ENCODE data around the gene LRFN2.

The LRFN2 gene

GRCh38 chr6:40476673-40477072 is 110.5 kb downstream of the LRFN2 start:
- no peak for DNase-seq (ENCODE audit: low spot score)

DNA sequence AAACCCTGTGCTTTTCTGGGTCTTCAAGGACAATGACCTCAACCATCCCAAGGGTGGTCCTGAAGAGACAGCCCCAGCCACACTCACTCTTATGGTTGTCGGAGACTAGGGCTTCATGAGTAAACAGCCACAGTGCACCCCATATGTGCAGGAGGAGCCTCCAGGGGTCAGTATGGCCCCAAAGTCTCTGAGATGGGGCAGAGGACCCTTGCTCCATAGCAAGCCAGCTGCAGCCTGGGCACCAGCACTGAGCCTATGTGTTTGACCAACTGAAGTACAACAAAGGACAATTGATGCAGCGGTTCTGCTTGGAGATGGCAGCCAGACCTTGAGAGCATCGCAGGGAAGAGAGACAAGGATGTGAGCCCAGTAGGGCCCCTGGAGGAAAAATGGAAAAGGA is 112.2 kb downstream of the LRFN2 start:
- DNase-seq (ENCODE audit: low spot score), result no peak

- no peak for DNase-seq (ENCODE audit: low spot score)
These were observed 114.1 kb downstream of the LRFN2 start for GRCh38 chr6:40473026-40473425.

DNA sequence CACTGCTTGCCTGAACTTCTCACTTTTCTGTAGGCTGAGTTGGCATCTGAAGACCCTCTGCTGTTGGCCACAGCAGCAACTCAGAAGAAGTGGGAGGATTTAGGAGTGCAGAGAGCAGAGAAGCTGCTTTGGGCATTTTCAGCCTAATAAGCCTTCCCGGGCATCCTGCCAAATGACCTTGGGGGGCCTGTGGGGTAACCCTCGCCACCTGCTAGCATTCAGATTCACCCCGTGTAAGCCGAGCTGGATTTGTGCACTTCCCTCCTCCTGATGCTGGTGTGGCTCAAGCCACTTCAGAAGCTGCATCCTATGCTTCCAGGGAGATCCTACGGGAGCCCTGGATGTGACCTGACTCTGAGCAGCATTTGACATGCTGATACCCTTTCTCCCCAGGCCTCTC is 114.8 kb downstream of the LRFN2 start:
- DNase-seq (ENCODE audit: low spot score), result no peak

- no peak for DNase-seq (ENCODE audit: low spot score)
These were observed 115.9 kb downstream of the LRFN2 start for GRCh38 chr6:40471243-40471642.

GRCh38 chr6:40469323-40469722 is 117.8 kb downstream of the LRFN2 start:
- no peak for DNase-seq (ENCODE audit: low spot score)

- no peak for DNase-seq (ENCODE audit: low spot score)
These were observed 120.1 kb downstream of the LRFN2 start for GRCh38 chr6:40466986-40467539.

- no peak for DNase-seq (ENCODE audit: low spot score)
These were observed 125.5 kb downstream of the LRFN2 start for GRCh38 chr6:40461643-40462042.

DNA sequence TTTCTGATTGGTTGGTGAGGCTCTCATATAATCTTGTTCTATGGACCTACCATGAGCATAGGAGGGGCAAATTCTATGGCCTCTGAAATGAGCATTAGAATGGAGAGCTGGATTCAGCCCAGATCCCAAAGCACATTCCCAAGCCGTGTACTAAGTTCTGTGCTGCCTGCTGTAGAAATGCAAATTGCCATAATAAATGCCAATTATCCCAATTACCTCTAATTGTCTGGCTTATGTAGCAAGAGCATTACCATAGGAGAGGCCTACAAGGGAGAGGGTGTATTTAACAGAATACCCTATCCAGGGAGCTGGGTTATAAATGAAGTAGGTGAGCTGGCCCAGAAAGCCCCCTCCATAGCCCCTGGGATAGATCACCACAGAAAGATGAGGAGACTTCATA is 126.8 kb downstream of the LRFN2 start:
- no peak for DNase-seq (ENCODE audit: low spot score)

DNA sequence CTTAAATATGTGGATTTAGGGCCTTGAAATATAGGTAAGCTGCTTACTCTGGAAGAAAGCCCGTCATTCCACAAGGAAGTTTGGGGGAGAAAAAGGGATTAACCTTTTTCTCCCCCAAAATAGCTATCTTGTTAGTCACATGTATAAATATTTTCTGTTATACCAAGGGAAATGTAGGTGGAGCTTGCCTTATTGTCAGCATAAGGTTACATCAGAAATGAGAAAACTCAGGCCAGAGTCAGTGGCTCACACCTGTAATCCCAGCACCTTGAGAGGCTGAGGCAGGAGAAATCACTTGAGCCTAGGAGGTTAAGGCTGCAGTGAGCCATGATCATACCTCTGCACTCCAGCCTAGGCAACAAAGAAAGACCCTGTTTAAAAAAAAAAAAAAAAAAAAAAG is 129.9 kb downstream of the LRFN2 start:
- DNase-seq (ENCODE audit: low spot score), result no peak

DNA sequence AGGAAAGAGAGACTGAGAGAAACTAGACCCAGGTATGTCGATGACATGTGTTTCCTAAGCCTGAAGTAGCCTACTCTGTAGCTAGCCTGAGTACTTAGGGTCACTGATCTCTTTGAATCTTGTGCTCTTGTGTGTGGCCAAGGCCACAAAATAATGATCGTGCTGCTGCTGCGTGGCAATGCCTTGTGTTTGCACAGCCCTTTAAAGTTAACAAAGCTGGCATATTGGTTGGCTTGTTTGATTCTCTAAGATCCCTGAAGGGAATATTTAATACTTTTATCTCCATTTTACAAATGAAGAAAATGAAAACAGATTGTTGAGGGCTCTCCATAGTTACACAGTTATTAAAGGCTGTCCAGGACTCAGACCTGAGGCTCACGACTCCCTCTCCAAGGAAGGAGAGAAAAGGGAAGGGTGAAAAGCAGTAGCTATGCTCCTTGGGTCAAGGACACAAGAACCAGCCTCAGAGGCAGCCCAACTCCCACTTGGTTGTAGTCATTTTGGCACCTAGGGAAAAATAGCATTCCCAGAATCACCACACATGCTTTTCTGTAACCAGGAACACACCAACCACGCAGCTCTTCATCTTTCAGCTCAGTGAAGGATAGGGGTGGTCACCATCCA is 130.7 kb downstream of the LRFN2 start:
- DNase-seq (ENCODE audit: low spot score), result no peak

DNA sequence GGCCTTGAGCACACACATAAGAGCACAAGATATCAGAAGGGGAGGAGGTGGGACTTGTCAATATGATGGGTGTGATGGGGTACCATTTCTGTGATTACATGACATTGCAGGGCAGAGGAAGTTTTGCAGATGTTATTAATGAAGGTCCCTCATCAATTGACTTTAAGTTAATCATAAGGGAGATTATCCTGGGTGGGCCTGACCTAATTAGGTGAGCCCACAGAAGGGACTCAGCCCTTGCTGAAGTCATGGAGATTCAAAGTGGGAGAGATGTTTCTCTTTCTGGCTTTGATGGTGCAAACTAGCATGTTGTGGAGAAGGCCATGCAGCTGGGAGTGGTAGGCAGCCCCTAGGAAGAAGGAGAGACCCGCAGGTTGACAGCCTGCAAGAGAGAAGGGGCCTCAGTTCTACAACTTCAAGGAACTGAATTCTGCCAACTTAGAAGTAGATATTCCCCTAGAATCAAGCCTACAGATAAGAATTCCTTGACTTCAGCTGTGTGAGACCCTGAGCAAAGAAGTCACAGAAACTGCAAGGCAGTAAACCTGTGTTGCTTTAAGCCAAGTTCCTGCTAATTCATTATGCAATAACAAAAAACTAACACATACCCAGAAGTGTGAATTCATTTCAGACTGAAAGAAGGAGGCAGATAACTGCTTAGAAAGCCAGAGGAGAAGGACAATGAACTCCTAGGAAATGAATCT is 131.3 kb downstream of the LRFN2 start:
- no peak for DNase-seq (ENCODE audit: low spot score)

DNA sequence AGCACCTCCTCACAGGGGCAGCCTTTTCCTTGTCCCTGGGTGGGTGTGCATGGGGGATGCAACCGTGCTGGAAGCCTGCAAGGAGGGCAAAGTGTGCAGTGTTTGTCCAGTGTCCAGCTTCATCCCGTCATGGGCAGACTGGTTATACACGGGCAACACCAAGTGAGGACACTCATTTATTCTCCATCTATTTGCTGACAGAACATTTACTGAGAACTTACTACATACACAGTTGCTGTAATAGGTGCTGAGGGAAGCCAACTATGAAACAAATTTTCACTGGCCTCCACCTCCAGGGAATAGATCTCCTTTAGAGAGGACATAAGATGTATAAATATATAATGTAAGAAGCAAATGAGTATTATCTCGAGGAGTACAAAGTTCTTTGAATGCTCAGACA is 136.7 kb downstream of the LRFN2 start:
- no peak for DNase-seq (ENCODE audit: low spot score)

- no peak for DNase-seq (ENCODE audit: low spot score)
These were observed 142.4 kb downstream of the LRFN2 start for GRCh38 chr6:40444811-40445210.

DNA sequence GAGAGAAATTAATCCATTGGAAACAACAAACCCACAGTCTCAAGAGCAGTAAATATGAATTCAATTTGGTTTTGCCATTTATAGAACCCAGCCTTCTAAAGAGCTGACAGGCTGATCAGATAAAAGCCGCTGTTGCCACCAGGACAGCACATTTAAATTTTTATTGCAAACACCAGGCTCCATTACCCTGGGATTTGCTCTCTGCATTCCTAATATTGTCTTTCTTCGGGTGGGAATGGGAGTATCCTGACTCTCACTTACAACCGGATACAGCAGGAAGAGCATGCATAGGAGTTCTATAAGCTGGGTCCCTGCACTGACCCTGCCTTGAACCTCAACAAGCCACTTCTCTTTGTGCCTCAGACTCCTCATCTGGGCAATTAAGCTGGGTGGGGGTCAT is 142.9 kb downstream of the LRFN2 start:
- no peak for DNase-seq (ENCODE audit: low spot score)

GRCh38 chr6:40443842-40444241 is 143.3 kb downstream of the LRFN2 start:
- DNase-seq (ENCODE audit: low spot score), result no peak

- DNase-seq (ENCODE audit: low spot score), result no peak
These were observed 144.6 kb downstream of the LRFN2 start for GRCh38 chr6:40442591-40442990.

- no peak for DNase-seq (ENCODE audit: low spot score)
These were observed 146.0 kb downstream of the LRFN2 start for GRCh38 chr6:40441150-40441549.

DNA sequence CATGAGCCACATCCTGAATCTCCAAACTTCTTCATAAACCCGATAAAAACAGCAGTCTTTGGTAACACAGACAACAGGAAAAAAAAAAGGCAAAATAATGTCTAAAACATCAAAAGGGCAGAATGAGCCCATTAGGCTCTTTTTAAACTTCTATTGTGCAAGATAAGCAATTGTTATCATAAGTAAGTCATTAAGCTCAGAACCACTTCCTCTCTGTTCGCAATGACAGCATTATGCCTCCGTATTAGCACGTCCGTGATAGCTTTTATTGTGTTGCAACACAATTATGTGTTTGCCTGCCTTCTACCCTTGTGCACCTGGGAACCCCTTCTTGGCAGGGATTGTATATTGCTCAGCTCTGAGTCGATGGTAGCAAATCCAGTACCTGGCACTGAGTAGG is 147.1 kb downstream of the LRFN2 start:
- no peak for DNase-seq (ENCODE audit: low spot score)

GRCh38 chr6:40439026-40439800 is 148.0 kb downstream of the LRFN2 start:
- no peak for DNase-seq (ENCODE audit: low spot score)

GRCh38 chr6:40438246-40438887 is 148.8 kb downstream of the LRFN2 start:
- DNase-seq (ENCODE audit: low spot score), result no peak

DNA sequence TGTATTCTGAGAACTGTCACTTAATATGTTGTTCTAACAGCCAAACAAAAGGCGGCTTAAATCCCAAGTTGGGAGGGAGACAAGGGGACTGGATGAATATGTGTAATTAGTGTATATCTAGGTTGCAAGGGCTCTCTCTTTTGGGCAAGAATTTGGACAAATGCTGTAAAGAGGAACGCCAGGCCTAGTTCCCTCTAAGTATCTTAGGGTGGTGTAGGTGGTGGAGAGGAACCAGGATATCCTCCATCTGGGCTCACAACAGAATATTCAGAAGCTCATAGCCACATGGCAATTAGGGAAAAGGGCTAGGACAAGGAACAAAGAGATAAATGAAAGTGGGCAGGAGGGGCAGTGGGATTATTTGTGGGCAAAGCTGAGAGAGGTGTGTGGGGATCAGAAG is 149.5 kb downstream of the LRFN2 start:
- no peak for DNase-seq (ENCODE audit: low spot score)

All from SW480 (cell line).